RWPE2 (cell line): ENCODE measurements around the gene BACE1.

ENCODE experiments used
- ATAC-seq: fragments of 200-7000 bp; cut with Tn5 transposase; 3 replicates; pipeline ENCODE4 v1.9.1; 2021; ENCODE audit warnings: low read depth
- DNase-seq: peaks from one replicate; pipeline ENCODE4 v3.0.0-alpha.2; 2020; ENCODE audit warnings: low spot score
- H3K27ac ChIP-seq: fragments of 450-650 bp; 2 replicates; pipeline ENCODE4 v1.5.1; 2017; ENCODE audit warnings: mild to moderate bottlenecking; ENCODE audit not compliant: poor library complexity, severe bottlenecking
- H3K27me3 ChIP-seq: fragments of 250-450 bp; sonication (Bioruptor Pico); 2 replicates; pipeline ENCODE4 v1.5.1; 2021; ENCODE audit warnings: mild to moderate bottlenecking, moderate library complexity; ENCODE audit not compliant: insufficient read depth, poor library complexity, severe bottlenecking
- H3K36me3 ChIP-seq: fragments of 250-450 bp; sonication (Bioruptor Pico); 2 replicates; pipeline ENCODE4 v1.5.1; 2020; ENCODE audit warnings: low read depth, mild to moderate bottlenecking, moderate library complexity
- H3K4me1 ChIP-seq: fragments of 250-450 bp; sonication (Bioruptor Pico); 2 replicates; pipeline ENCODE4 v1.5.1; 2021; ENCODE audit warnings: mild to moderate bottlenecking, moderate library complexity; ENCODE audit not compliant: insufficient read depth, poor library complexity, severe bottlenecking
- H3K4me3 ChIP-seq: fragments of 250-450 bp; sonication (Bioruptor Pico); 2 replicates; pipeline ENCODE4 v1.5.1; 2021; ENCODE audit warnings: mild to moderate bottlenecking, moderate library complexity; ENCODE audit not compliant: severe bottlenecking
- H3K9me3 ChIP-seq: fragments of 250-450 bp; sonication (Bioruptor Pico); 2 replicates; pipeline ENCODE4 v1.5.1; 2021; ENCODE audit warnings: mild to moderate bottlenecking, moderate library complexity; ENCODE audit not compliant: severe bottlenecking
- TF ChIP-seq, protein P1 (sequence below): fragments of 450-650 bp; IDR thresholded peaks from one replicate; pipeline ENCODE4 v1.5.1; 2017; ENCODE audit warnings: mild to moderate bottlenecking, moderate library complexity; ENCODE audit not compliant: poor library complexity, severe bottlenecking

BACE1 gene

DNA sequence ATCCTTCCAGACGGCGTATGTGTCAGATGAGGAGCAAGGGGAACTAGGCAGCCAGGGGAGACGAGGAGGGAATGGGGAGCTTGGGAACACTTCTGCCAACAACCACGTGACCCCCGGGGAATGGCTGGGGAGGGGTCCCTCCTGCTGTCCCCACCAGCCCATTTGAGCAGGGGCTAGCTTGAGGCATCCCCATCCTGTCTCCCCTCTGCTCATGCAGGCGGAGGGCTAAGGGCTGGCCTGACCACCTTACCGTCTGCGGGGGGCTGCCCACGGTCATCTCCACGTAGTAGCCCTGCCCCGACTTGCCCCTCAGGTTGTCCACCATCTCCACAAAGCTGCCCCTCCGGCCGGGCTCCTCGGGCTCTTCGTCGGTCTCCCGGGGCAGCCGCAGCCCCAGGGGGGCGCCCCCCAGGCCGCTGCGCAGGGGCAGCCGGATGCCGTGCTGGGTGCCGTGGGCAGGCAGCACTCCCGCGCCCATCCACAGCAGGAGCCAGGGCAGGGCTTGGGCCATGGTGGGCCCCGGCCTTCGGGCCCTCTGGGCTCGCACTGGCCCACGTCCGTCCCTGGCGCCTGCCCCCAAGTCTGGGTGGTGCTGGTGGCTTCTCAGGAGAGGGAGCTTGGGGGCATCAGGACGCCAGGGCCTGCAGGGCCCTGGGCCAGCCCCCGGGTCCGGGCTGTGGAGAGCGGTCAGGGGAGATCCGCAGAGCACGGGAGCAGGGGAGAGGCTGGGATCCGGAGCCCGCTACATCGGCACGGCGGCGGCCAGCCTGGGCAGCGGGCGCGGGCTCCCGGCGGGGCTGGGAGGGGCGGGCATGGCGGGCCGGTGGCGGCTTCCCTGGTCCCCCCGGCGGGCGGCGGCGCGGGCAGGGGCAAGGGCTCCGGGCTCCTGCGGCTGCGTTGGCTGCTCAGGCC, 515 bp downstream of the BACE1 start:
- no peaks in the 10 kb centered on the region for H3K36me3 ChIP-seq
- H3K9me3 ChIP-seq, result no peaks in the 10 kb centered on the region
- TF ChIP-seq, protein P1, sequence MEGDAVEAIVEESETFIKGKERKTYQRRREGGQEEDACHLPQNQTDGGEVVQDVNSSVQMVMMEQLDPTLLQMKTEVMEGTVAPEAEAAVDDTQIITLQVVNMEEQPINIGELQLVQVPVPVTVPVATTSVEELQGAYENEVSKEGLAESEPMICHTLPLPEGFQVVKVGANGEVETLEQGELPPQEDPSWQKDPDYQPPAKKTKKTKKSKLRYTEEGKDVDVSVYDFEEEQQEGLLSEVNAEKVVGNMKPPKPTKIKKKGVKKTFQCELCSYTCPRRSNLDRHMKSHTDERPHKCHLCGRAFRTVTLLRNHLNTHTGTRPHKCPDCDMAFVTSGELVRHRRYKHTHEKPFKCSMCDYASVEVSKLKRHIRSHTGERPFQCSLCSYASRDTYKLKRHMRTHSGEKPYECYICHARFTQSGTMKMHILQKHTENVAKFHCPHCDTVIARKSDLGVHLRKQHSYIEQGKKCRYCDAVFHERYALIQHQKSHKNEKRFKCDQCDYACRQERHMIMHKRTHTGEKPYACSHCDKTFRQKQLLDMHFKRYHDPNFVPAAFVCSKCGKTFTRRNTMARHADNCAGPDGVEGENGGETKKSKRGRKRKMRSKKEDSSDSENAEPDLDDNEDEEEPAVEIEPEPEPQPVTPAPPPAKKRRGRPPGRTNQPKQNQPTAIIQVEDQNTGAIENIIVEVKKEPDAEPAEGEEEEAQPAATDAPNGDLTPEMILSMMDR, result no peak
- no peaks in the 10 kb centered on the region for H3K27me3 ChIP-seq
- no peak overlapping the region for H3K27ac ChIP-seq
- DNase-seq, result no peak
- ATAC-seq, result peak; percentile 48
- no peaks in the 10 kb centered on the region for H3K4me1 ChIP-seq
- peak overlapping the region; percentile 85 for H3K4me3 ChIP-seq

DNA sequence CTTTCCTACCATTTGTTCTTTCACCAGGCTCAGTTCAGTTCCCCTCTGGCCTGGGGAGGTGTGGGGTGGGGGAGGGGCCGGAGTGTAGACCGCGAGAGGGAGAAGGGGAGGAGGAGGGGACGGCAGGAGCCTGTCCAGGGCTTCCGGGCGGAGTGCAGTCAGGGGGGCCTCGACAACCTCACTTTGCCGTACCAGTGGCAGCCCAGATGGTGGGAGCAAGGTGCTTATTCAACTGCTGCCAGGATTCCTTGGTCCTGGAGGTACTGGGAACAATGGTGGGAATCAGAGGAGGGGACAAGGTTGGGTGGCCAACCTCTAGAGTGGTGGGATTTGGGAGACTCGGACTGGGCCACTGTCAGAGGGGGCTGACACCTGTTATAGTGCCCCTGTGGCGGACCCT, 1.2 kb downstream of the BACE1 start:
- Histone ChIP-seq H3K4me1 (no peaks in the 10 kb centered on the region), H3K27ac (no peak overlapping the region), H3K27me3 (no peaks in the 10 kb centered on the region), H3K9me3 (no peaks in the 10 kb centered on the region), H3K4me3 (peak overlapping the region; percentile 85), H3K36me3 (no peaks in the 10 kb centered on the region)
- DNase-seq (no peak), ATAC-seq (no peak)
- TF ChIP-seq, protein P1, result no peak

DNA sequence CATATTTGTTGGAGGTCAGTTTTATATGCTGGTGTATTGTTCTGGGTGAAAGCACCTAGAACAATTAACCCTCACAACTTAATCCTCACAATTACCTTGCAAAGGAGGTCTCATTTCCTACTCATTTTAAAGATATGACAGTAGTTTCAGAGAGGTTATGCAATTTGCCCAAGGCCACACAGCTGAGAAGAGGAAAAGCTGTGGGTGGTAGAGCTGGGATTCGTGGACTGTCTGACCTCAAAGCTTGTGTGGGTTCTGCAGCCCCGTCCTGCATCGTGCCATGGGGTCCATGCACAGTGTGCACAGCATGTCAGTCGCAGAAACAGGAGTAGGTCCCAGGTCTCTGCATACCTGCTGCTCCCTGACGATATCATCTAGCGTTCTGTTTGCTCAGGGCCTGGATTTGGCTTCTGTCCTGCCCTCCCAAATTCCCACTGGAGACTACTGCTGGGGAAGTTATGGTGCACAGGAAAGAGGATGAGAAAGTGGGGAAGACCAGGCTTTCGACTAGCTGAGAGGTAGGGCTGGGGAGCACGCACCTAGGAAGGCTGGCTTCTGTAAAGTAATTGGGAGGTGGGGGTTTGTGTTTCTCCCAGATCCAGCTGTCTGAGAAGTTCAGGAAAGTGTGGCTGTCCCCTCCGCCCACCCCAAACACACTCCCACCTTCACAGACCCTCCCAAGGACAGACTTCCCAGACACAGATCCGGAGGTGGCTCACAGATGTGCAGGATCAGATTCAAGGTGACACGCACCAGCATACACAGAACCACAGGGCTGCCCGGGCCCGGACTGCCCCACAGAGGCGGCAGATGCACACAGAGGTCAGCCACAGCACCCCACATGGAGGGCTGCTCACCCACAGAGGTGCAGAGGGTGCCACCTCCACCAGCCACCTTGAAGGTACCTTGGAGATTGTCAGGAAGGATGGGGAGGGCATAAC, 2.0 kb downstream of the BACE1 start:
- TF ChIP-seq, protein P1, result no peak
- no peak overlapping the region for H3K27ac ChIP-seq
- no peaks in the 10 kb centered on the region for H3K36me3 ChIP-seq
- no peaks in the 10 kb centered on the region for H3K27me3 ChIP-seq
- no peaks in the 10 kb centered on the region for H3K4me1 ChIP-seq
- no peak for DNase-seq
- no peak overlapping the region for H3K4me3 ChIP-seq
- no peaks in the 10 kb centered on the region for H3K9me3 ChIP-seq
- no peak for ATAC-seq

DNA sequence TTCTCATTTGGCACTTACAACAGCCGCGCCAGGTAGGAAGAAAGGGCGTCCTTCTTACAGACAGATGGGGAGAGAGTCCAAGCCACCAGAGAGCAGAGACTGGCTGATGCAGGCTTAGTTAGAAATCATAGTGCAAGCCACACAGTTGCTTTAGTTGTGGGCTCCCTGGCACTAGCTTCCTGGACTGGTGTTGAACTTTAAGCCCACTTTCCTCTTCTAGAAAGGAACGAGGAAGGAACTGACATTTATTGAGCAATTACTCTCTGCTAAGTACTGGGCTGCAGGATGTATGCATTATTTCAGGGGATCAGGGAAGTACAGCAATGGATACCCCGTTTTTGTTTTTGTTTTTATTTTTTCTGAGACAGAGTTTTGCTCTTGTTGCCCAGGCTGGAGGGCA, 3.0 kb downstream of the BACE1 start:
- ATAC-seq, result no peak
- TF ChIP-seq, protein P1, result no peak
- H3K9me3 ChIP-seq, result no peaks in the 10 kb centered on the region
- no peaks in the 10 kb centered on the region for H3K4me1 ChIP-seq
- no peaks in the 10 kb centered on the region for H3K36me3 ChIP-seq
- H3K4me3 ChIP-seq, result no peak overlapping the region
- H3K27ac ChIP-seq, result no peak overlapping the region
- no peak for DNase-seq
- H3K27me3 ChIP-seq, result no peaks in the 10 kb centered on the region
